Measurements from ENCODE around the gene CEP128.

The CEP128 gene

GRCh38 chr14:80906336-80906735 is 35.2 kb downstream of the CEP128 start:
- no peak for DNase-seq

GRCh38 chr14:80902608-80903007 is 38.9 kb downstream of the CEP128 start:
- no peak for DNase-seq

GRCh38 chr14:80901822-80902221 is 39.7 kb downstream of the CEP128 start:
- no peak for DNase-seq

- DNase-seq = no peak
Observed at GRCh38 chr14:80901260-80901659, 40.3 kb downstream of the CEP128 start.

- no peak for DNase-seq
Observed at GRCh38 chr14:80872645-80873044, 68.9 kb downstream of the CEP128 start.

GRCh38 chr14:80868260-80868659 is 73.3 kb downstream of the CEP128 start:
- DNase-seq = no peak

- DNase-seq = no peak
Observed at GRCh38 chr14:80867798-80868197, 73.7 kb downstream of the CEP128 start.

- DNase-seq = no peak
Observed at GRCh38 chr14:80867091-80867490, 74.4 kb downstream of the CEP128 start.

- DNase-seq = no peak
Observed at GRCh38 chr14:80865565-80865964, 76.0 kb downstream of the CEP128 start.

GRCh38 chr14:80862983-80863382 is 78.6 kb downstream of the CEP128 start:
- DNase-seq = no peak

- DNase-seq = no peak
Observed at GRCh38 chr14:80862541-80862940, 79.0 kb downstream of the CEP128 start.

GRCh38 chr14:80850197-80850814 is 91.2 kb downstream of the CEP128 start:
- no peak for DNase-seq

- no peak for DNase-seq
Observed at GRCh38 chr14:80847070-80847469, 94.5 kb downstream of the CEP128 start.

GRCh38 chr14:80845856-80846255 is 95.7 kb downstream of the CEP128 start:
- no peak for DNase-seq

- DNase-seq = no peak
Observed at GRCh38 chr14:80844872-80845271, 96.7 kb downstream of the CEP128 start.

GRCh38 chr14:80839743-80840142 is 101.8 kb downstream of the CEP128 start:
- no peak for DNase-seq

- DNase-seq = no peak
Observed at GRCh38 chr14:80809663-80810062, 131.9 kb downstream of the CEP128 start.

- DNase-seq = no peak
Observed at GRCh38 chr14:80805136-80805535, 136.4 kb downstream of the CEP128 start.

GRCh38 chr14:80798878-80799277 is 142.7 kb downstream of the CEP128 start:
- DNase-seq = no peak

GRCh38 chr14:80798211-80798610 is 143.3 kb downstream of the CEP128 start:
- no peak for DNase-seq

GRCh38 chr14:80792771-80793170 is 148.8 kb downstream of the CEP128 start:
- DNase-seq = peak in 1 of 58 donors; percentile 25

GRCh38 chr14:80787876-80788275 is 153.7 kb downstream of the CEP128 start:
- DNase-seq = no peak

- DNase-seq = peak in 6 of 58 donors; percentile 1 to 27 (median 1)
Observed at GRCh38 chr14:80784820-80785219, 156.7 kb downstream of the CEP128 start.

GRCh38 chr14:80781972-80782367 is 159.6 kb downstream of the CEP128 start:
- no peak for DNase-seq

Data from anterior cingulate cortex (tissue), 58 donors.